HG02840 (cell line): ENCODE data around the gene SCYL3.
"Not testable (repeated sequence)": the region's sequence is repeated elsewhere in the genome, so short reads cannot be mapped to it uniquely, and the experiment has no call there.

Experiments used
- ATAC-seq: cut with Tn5 transposase; IDR thresholded peaks from one replicate; pipeline ENCODE4 v1.9.1; 2021; ENCODE audit warnings: mild to moderate bottlenecking, moderate library complexity, moderate number of reproducible peaks; ENCODE audit not compliant: unreplicated experiment, low FRiP score

The SCYL3 gene

DNA sequence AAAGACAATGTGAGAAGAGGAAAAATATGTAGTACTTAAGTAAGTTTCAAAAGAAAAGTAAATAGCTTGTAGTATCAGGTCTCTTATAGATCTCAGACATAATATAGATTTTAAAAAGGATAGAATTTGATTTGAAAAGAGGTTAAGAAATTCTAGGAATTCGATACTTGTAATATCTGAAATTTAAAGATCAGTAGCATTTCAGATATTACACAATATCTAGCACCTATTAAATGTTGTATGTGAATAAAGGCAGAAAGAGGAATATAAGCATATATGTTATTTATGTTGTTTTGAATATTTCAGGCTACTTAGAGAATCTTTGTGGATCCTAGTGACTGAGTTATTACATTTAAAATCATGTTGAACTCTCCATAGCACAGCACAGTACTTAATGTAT lies 64.0 kb downstream of the SCYL3 start:
- no peak for ATAC-seq

GRCh38 chr1:169824153-169824552 lies 69.5 kb downstream of the SCYL3 start:
- ATAC-seq = no peak

DNA sequence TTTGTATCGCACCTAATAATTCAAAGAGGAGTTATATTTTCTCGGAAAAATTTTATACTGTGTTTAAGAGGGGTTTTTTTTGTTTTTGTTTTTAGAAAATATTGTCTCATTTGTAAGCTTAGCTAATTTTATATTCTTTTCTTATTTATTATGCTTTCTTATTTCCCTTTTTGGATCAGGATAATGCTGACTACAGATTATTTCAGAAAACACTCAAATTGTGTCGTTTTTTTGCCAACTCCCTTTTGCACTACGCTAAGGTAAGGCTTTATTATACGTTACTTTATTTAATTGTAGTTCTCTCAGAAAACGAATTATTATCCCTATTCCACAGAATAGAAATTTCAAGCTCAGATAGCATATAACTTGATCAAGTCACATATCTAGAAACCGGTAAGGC lies 72.2 kb downstream of the SCYL3 start:
- ATAC-seq = no peak

DNA sequence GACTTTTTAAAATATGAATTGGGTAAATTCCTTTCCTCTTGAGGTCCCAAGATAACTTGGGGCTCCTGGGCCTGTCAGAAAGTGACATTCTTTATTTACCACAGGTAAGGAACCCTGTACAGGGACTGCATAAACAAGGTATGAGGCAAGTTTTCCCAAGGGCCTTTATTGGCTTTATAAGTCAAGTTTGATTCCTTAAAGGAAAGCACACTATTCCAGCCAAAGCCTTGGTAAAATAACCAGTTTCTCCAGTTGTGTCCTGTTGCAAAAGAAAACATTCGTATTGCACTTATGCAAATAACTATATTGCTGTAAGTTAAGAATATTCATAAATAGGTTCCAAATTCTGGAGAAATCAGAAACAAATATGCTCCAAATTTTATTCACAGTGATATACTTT lies 77.1 kb downstream of the SCYL3 start:
- no peak for ATAC-seq

DNA sequence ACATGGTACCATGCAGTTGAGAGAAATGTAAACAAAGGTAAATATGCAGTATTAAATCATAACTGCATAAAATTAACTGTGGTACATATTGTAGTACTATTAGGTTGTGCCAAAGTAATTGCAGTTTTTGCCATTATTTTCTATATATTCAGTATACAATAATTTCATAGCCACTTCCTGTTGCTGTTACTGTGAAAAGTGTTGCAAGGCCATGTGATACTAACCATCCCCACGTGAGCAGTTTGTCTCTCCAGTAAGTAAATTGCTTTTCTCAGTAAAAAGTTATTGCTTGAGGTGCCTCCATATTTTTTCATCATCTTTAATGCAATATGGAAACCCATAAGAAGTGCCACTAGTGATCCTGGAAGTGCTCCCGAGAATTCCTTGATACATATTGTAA lies 79.4 kb downstream of the SCYL3 start:
- no peak for ATAC-seq

GRCh38 chr1:169812131-169812530 lies 81.6 kb downstream of the SCYL3 start:
- ATAC-seq = no peak

- not testable (repeated sequence) for ATAC-seq
Measured at GRCh38 chr1:169811418-169812035, 82.2 kb downstream of the SCYL3 start.

DNA sequence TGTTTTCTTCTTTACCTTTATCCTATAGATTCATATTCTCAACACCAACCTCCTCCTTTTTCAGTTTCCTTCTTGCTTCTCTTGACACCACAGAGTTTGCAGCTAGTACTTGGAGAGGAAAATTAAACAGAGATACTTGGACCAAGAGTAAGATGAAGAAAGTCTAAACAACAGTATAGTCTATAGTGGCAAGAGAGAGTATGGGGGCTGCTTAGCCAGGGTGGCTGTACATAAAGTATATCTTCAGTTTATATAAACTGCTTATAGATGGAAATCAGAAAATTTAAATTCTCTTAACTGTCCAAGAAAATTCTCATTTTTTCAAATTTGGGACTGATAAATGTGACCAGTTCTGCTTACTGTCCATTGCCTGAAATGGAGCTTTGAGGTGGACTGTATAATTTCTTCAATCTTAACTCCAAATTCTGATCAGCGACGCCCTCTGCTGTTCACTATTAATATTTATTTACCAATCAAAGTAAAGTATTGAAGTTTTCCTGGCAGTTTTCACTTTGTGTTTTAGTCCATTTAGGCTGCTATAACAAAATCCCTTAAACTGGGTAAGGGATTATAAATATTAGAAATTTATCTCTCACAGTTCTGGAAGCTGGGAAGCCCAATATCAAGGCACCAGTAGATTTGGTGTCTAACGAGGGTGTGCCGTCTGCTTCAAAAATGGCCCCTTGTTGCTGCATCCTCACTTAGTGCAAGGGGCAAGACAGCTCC lies 84.2 kb downstream of the SCYL3 start:
- no peak for ATAC-seq

DNA sequence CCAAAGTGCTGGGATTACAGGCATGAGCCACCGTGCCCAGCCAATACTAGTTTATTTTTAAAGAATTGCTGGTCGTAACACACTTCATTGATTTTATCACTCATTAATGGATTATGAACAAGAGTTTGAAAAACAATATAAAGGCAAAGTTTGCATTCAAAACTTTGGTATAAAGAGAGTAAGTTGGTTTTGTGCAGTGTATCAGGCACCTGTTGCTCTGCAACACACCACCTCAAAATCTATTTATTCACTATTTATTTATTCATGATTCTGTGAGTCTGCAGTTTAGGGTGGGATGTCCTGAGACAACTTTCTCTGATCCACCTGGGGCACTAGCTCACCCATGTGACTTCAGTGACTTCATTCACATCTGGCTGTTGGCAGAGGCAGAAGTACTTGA lies 88.8 kb downstream of the SCYL3 start:
- no peak for ATAC-seq

- no peak for ATAC-seq
Measured at GRCh38 chr1:169802888-169803287, 90.8 kb downstream of the SCYL3 start.
